ENCODE data around the gene NTM.
"Not testable (repeated sequence)": the region's sequence is repeated elsewhere in the genome, so short reads cannot be mapped to it uniquely, and the experiment has no call there.

Gene NTM

GRCh38 chr11:131421066-131421855, 50.8 kb downstream of the NTM start:
- DNase-seq (ENCODE audit: low read depth in 1 of 2, low spot score in 1 of 2), result no peak

DNA sequence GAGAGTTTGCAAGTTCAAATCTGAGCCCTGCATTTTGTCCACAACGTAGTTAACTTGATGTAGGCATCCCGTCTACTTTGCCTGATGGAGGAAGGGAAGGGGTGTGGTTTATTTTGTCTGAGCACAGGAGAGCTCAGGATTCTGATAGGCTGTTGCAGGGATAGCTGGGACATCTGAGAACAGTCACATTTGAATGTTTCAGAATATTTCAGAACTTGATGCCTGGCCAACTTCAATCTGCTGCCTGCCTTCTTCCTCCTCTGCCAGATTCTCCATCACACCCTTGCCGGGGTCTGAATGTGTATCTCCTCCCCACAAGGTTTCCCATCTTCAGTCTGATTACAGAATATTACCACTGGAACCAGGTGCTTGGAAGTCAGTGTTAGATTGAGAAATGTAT, 51.6 kb downstream of the NTM start:
- DNase-seq (ENCODE audit: low read depth in 1 of 2, low spot score in 1 of 2), result no peak

DNA sequence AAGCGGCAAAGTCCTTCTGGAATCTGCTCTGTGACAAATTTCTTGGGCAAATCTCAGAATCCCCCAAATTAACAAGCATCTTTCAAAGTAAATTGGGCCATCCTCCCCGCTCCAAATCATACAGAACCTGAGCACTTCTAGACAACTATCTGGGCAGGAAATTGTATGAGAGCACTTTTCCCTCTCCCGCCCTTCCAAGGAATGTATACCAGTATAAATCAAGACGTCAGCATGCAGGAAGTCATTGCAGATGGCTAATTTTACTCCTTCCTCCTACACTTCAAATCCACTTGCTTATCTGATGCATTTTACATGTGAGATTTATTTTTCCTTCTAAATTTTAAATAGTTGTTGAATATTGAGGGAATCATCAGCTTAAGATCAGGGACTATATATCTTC, 52.1 kb downstream of the NTM start:
- DNase-seq (ENCODE audit: low read depth in 1 of 2, low spot score in 1 of 2), result no peak

DNA sequence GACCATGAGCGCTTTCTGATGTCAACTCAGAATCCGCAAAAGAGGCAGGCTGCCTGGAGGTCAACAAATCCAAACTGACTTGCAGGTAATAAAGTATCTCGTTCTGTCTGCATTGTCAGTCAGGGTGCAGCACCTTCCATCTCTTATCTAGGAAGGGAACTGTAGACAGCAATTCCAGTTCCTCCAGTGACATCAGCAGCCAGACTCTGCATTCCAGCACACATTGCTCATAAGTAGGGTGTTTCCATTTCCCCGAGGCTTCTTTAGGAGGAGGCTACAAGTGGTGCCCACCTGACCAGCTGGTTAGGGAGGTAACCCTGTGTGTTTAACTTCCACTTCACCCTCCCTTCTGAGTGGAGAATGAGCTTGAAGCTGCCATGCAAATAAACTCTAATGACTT, 53.3 kb downstream of the NTM start:
- no peak for DNase-seq (ENCODE audit: low read depth in 1 of 2, low spot score in 1 of 2)

DNA sequence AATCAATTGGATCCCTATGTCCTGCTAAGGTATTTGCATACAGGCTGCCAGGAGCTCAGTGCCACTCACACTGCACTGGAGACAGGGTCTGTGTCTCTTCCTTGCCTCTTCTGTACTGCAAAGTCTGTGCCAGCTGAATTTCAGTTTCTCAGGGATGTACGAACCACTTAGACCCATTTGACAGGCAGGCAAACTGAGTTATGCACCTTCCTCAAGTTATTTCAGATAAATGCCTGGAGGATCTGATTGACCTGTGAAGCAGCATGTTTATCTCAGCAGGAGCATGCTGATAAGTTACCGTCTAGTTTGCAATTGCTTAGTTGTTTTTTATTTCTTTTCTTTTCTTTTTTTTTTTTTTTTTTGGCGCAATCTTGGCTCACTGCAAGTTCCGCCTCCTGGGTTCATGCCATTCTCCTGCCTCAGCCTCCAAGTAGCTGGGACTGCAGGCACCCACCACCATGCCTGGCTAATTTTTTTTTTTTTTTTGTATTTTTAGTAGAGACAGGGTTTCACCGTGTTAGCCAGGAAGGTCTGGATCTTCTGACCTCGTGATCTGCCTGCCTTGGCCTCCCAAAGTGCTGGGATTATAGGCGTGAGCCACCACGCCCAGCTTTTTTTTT, 54.0 kb downstream of the NTM start:
- DNase-seq (ENCODE audit: low read depth in 1 of 2, low spot score in 1 of 2), result not testable (repeated sequence)

DNA sequence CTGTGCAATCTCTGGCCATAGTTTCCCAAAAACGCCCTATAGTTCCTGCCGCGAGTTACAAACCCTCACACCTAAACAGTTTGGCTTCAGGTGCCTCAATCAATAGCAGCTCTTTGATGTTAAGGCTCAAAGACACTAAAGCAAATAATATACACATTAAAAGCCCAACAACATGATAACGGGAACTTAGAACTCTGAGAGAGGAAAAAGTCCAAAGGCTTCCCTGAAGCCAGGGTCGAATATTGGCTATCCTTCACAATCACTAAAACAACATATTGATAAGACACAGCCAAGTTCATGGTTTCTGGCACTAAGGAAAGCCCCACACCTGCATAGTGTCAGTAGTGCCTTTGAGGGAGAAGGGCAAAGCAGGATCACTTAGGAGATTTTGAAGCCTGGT, 54.9 kb downstream of the NTM start:
- no peak for DNase-seq (ENCODE audit: low read depth in 1 of 2, low spot score in 1 of 2)

DNA sequence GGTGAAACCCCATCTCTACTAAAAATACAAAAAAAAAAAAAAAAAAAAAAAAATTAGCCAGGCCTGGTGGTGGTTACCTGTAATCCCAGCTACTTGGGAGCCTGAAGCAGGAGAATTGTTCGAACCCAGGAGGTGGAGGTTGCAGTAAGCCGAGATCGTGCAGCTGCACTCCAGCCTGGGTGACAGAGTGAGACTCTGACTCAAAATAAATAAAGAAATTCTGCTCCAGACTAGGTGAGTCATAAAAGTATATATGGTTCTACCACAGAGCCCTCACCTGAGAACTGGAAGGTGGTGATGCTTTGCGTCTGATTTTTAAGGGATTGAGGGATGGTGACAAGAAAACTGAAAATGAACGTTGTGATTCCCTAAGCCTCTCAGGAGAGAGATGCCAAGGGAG, 58.4 kb downstream of the NTM start:
- no peak for DNase-seq (ENCODE audit: low read depth in 1 of 2, low spot score in 1 of 2)

DNA sequence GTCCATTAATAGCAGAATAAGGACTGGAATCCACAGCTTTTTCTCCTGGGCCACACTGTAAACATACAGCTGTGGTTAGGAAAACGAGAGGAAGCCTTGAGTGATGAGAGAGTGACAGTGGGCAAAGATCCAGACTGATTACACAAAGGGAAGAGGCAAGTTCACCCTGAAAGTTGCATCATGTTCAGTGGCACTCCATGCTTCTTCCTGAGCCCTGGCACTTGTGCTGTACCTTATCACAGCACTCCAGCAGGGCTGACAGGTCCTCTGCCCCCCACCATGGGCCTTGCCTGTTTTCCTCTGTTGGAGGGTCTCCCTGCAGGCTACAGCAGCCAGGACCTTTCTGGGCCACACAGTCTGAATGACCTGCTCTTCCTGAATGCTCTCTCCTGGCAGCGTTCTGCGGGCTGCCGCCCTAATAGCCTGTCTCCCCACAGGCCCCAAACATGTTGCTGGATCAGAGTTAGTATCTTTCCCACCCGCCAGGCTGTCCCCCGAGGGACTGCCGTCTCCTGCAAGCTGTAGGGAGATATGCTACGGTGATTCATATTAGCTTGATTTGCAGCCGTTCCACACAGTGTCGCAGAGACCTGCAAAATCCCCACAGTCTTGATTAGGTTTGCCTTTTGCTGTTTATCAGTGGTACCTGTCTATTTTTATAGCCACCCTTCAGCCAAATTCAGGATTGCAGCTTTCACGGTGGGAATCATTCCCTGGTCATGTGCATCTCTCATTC, 60.2 kb downstream of the NTM start:
- no peak for DNase-seq (ENCODE audit: low read depth in 1 of 2, low spot score in 1 of 2)

DNA sequence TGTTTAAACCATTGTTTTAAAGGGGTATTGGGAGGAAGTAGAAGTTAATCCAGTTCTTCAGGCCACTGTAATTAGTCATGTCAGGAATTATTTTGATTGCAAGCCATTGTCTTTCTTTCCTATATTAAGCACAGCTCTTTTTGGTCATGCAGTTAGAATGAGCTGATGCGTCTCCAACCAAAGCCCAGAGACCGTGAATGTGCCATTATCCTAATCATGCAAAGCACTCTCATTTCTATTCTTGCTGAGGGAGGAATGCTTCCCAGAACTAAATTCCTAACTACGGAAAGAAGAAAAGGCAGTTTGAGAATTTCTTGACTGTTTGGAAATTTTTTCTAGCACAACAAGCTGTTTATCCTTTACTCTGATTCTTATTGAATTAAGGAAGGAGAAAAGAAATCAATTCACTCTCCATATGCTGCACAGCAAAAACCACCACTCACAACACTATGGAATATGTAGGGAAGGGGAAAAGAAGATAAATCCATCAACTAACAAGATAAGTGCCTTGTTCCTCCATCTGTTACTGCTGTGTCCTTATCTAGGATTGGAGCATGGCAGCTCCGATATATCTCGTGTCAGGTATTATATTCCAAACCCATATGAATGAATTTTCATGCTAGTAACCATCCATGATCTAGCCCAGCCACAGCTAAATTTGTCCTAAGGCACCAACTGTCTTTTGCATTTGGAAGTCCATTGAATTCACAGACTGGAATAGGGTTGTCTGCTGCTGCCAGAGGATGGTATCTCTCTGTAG, 70.8 kb downstream of the NTM start:
- DNase-seq (ENCODE audit: low read depth in 1 of 2, low spot score in 1 of 2), result no peak

GRCh38 chr11:131446590-131447275, 76.3 kb downstream of the NTM start:
- DNase-seq (ENCODE audit: low read depth in 1 of 2, low spot score in 1 of 2), result no peak

GRCh38 chr11:131447277-131447815, 76.9 kb downstream of the NTM start:
- no peak for DNase-seq (ENCODE audit: low read depth in 1 of 2, low spot score in 1 of 2)

DNA sequence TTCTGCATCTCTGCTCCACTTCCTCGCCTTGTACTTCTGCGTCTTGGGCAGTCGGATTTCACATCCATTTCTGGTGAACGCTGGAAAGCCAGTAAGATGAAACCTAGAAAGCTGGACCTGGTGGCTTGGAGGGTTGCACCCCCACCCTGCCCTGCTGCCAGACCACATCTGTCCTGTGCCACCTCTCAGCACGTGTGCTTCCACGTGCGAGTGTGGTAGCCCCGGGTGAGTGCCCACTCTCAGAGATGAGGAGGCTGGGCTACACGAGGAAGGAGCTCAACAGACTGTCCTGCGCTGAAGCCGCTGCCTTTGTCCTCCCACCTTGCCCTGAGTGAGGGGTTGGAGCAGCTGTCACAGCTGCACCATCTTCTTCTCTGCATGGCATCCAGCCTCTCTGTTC, 77.5 kb downstream of the NTM start:
- DNase-seq (ENCODE audit: low read depth in 1 of 2, low spot score in 1 of 2), result no peak

DNA sequence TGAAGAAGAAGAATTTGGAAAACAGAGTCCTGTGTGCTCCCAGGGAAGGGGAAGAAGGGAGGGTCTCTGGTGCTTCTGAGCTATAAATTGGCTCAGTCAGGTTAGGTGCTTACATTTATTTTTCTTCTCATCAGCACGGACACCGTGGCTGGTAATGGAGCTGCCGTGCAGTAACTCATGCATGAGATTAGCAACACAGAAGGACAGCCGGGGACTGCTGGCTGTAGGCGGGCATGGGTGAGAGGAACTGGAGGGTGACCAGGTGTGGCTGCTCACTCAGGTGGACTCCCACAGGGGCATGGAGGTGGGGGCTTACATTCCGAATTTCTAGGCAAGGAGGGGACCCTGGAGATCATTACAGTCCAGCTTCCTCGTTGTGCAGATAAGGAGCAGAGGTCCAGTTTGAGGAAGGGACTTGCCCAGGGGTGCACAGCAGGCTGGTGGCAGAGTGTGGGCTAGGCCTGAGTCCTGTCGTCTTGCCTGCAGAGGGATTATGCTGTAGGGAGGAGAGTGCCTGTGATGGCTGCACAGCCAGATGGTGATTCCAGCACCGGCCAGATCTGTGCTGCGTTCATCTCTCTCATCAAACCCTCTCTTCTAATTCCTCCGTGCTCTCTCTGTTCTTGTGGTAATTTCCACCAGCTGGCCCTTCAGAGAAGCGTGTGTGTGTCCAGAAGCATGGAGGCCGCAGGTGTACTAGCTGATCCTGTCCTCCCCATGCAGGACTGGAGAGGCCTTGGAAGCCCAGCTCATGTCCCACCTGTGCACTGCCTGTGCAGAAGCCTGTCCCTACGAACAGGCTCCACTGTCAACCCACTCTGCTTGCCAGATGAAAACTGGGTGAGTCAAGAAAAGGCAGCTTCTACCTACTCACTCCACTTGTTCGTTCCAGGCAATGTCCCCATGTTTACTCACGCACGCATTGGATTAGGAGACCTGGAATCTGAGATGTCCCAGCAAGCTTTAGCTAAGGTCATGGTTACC, 78.9 kb downstream of the NTM start:
- no peak for DNase-seq (ENCODE audit: low read depth in 1 of 2, low spot score in 1 of 2)

GRCh38 chr11:131454490-131454889, 84.1 kb downstream of the NTM start:
- no peak for DNase-seq (ENCODE audit: low read depth in 1 of 2, low spot score in 1 of 2)

GRCh38 chr11:131454989-131455388, 84.6 kb downstream of the NTM start:
- no peak for DNase-seq (ENCODE audit: low read depth in 1 of 2, low spot score in 1 of 2)

GRCh38 chr11:131455843-131456704, 85.7 kb downstream of the NTM start:
- no peak for DNase-seq (ENCODE audit: low read depth in 1 of 2, low spot score in 1 of 2)

GRCh38 chr11:131457163-131457562, 86.7 kb downstream of the NTM start:
- no peak for DNase-seq (ENCODE audit: low read depth in 1 of 2, low spot score in 1 of 2)

DNA sequence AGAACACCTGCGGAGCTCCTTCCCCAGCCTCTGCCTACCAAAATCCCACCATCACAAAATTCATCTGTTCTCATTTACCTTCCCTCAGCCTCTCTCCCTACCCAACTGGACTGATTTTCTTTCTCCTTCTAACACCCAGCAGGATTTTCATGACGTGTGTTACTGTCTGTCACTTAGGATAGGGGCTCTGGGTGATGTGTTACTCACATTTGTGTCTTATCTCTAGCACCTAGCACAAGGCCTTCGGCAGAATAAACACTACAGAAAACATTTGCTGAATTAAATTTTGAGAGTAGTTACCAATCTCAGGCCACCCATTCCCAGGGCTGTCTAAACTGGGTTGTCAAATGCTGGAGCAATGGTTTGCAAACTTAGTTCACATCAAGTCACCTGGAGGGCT, 88.0 kb downstream of the NTM start:
- no peak for DNase-seq (ENCODE audit: low read depth in 1 of 2, low spot score in 1 of 2)

- no peak for DNase-seq (ENCODE audit: low read depth in 1 of 2, low spot score in 1 of 2)
These were observed 90.5 kb downstream of the NTM start for GRCh38 chr11:131460931-131461330.
